RWPE1 (cell line): ENCODE results near the gene MED13L.

Experiments used
- CTCF ChIA-PET: fragments of 350-600 bp; sonication (Branson Sonifier 250); formaldehyde crosslinking; extraction: SDS; loops from one replicate; lab custom pipeline; 2021; lab: Yijun Ruan, JAX
- POLR2A ChIA-PET: fragments of 400-600 bp; formaldehyde crosslinking; extraction: SDS; loops from one replicate; lab custom pipeline; 2020; ENCODE audit warnings: antibody characterized with exemption; ENCODE audit not compliant: low non-redundant PET; lab: Yijun Ruan, JAX
- DNase-seq: peaks from one replicate; pipeline ENCODE4 v3.0.0; 2012; ENCODE audit warnings: low spot score
- H3K27ac ChIP-seq: fragments of 450-650 bp; 2 replicates; pipeline ENCODE4 v1.5.1; 2017
- TF ChIP-seq, protein P1 (sequence below): fragments of 450-650 bp; conservative IDR thresholded peaks from 2 replicates; pipeline ENCODE4 v1.5.1; 2017; ENCODE audit warnings: low read depth, mild to moderate bottlenecking

The MED13L gene

DNA sequence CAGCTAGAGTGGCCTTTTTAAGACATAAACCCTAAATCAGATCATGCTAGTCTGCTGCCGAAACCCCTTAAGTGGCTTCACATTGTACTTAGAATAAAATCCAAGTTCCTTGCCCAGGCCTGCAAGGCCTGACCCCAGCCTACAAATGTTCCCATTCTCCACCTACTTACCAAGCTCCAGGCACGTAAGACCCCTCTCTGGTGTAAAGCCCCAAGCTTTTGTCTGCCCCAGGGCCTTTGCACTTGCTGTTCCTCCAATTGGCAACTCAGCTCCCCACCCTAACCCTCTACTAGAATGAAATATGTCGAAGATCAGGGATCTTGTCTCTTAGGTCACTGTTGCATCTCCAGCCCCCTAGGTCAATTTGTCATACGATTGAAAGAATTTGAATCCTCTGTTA lies 27.1 kb upstream of the MED13L start:
- TF ChIP-seq, protein P1, sequence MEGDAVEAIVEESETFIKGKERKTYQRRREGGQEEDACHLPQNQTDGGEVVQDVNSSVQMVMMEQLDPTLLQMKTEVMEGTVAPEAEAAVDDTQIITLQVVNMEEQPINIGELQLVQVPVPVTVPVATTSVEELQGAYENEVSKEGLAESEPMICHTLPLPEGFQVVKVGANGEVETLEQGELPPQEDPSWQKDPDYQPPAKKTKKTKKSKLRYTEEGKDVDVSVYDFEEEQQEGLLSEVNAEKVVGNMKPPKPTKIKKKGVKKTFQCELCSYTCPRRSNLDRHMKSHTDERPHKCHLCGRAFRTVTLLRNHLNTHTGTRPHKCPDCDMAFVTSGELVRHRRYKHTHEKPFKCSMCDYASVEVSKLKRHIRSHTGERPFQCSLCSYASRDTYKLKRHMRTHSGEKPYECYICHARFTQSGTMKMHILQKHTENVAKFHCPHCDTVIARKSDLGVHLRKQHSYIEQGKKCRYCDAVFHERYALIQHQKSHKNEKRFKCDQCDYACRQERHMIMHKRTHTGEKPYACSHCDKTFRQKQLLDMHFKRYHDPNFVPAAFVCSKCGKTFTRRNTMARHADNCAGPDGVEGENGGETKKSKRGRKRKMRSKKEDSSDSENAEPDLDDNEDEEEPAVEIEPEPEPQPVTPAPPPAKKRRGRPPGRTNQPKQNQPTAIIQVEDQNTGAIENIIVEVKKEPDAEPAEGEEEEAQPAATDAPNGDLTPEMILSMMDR = no peak
- H3K27ac ChIP-seq = no peak overlapping the region
- POLR2A ChIA-PET = no interaction called here
- CTCF ChIA-PET = interaction anchor here (0.6 kb wide), 1 partner anchor 775 kb away, joined by 5 read pairs; no protein-coding TSS in a partner anchor
- DNase-seq = no peak

DNA sequence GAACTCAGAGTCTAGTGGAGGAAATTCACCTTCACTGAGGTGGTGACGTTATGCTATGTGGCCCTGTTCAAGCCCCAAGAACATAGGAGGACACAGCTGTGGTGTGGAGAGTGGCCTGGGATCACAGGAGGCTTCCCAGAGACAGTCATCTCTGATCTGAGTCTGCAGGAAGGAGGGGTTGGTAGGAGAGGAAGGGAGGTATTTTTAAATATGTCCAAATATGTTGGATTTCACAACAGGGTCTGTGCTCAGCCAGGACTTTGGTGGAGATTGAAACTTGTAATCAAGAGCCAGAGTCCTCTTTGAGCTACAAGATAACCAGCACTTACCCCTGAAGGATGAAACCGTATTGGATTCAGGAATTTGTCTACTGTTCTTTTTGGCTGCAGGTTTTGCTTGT lies 26.4 kb upstream of the MED13L start:
- no peak overlapping the region for H3K27ac ChIP-seq

DNA sequence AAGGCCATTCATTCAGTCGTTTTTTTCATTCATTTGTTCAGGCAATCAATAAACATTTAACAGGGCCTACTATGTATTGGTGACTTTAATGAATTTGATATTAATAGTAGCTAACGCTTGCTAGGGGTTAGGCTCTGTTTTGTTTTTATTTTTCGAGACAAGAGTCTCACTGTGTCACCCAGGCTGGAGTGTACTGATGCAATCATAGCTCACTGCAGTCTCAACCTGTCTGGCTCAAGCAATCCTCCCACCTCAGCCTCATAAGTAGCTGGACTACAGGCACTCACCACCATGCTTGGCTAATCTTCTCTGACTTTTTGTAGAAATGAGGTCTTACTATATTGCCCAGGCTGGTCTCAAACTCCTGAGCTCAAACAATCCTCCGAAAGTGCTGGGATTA lies 25.6 kb upstream of the MED13L start:
- POLR2A ChIA-PET = no interaction called here
- TF ChIP-seq, protein P1 = no peak
- CTCF ChIA-PET = interaction anchor here (0.9 kb wide), 1 partner anchor 305 kb away, joined by 3 read pairs; no protein-coding TSS in a partner anchor
- no peak for DNase-seq
- H3K27ac ChIP-seq = no peak overlapping the region

More for the DNA sequence above, 26.4 kb upstream of the MED13L start:
- TF ChIP-seq, protein P1 = no peak
- ChIA-PET POLR2A (no interaction called here), CTCF (interaction anchor here (0.6 kb wide), 1 partner anchor 775 kb away, joined by 5 read pairs; no protein-coding TSS in a partner anchor)
- no peak for DNase-seq

DNA sequence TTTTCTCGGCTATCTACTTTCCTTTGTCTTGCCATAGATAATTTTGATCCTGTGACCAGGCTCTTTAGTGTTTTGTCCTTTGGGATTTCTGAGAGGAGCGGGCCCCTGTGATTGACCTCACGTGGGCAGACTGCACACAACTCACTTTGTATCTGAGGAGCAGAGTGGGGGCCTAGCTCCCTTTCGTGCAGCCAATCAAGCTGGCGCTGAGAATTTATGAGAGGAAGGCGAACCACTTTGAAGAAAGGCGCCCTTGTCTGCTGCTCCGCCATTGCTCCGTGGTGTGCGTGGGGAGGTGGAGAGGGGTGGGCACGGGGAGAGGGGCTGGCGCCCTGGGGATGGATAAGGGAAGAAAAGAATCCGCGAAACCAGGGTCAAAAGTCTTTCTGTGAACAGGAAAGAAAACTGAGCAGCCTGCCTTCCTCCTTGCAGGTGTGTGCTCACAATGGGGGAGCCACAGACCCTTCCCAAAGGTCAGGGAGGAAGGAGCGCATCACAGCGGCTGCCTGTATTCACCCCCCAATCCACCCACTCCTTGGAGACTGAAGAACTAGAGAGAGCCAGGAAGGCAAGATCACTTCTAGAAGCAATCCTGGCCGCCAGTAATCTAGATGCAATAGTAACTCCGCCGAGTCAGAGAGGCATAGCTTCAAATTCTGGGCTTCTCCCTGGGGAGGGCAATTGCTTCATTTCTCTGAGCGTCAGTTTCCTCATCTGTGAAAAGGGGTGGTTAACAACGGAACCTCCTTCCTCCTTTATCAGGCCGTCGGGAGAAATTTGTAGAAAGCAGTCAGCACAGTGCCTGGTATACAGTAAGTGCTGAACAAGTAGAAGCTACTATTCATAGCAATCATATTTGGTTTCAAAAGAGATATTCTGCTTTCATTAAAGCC lies 24.9 kb upstream of the MED13L start:
- DNase-seq = no peak
- TF ChIP-seq, protein P1 = no peak
- no peak overlapping the region for H3K27ac ChIP-seq
- POLR2A ChIA-PET = no interaction called here
- CTCF ChIA-PET = interaction anchor here (0.9 kb wide), 1 partner anchor 304 kb away, joined by 3 read pairs; no protein-coding TSS in a partner anchor

DNA sequence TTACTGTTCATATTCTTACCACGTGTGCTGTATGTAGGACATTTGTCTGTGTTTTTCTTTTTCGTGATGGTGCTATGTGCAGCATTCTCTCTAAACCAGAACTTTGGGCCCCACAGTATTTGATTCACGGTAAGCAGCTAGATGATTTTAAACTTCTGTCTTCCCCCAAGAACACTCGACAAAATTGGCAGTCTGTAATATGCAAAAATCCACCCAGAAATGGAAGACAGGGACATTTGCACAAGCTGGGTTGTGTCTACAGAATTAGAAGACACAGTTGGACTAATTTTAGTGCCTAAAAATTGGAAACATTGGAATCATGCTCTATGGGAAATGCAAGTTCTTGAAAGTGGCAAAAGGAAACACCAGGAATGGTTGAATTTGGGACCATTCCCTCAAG lies 24.1 kb upstream of the MED13L start:
- CTCF ChIA-PET = no interaction called here
- TF ChIP-seq, protein P1 = no peak
- POLR2A ChIA-PET = no interaction called here
- H3K27ac ChIP-seq = no peak overlapping the region
- no peak for DNase-seq

DNA sequence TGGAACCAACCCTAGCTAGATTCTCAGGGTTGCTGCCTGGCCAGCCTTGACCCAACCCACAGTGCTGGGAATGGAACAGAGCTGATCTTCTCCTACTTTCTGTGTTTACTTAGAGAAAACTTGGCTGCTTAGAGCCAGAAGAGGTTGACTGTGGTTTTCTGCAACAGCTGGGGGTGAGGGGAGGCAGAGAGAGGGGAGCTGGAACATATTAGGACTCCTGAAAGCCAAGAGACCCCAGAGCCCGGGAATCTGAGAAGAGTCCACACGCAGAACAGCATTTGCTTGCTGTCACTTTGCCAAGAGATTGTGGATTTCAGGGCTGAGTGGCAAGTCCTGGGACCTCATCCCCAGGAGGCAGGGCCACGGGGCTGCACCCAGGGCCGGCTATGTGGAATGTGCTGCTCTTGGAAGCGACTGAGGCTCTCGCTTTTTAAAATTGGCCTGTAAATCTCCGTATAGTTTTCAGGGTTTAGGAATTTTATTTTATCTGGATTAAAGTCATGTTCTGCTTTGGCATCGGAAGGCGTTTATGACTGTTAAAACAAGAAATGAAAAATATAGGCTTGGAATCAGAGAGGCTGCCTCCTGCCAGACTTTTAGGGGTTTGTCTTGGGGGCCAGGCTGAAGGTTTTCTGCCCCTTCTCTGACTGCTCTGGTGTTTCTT lies 22.3 kb upstream of the MED13L start:
- no peak for DNase-seq
- H3K27ac ChIP-seq = no peak overlapping the region
- ChIA-PET POLR2A (no interaction called here), CTCF (interaction anchor here (0.6 kb wide), 1 partner anchor 18 kb away, joined by 3 read pairs; no protein-coding TSS in a partner anchor)
- TF ChIP-seq, protein P1 = no peak
